Ovary (tissue), 3 donors: ENCODE results near the gene SCFD1.

Experiments used
- CTCF ChIP-seq, 3 donors: fragments of 450-650 bp in 2 of 3; fragments of 200-600 bp in 1 of 3; IDR thresholded peaks; one replicate each; pipeline versions ENCODE4 v1.5.1 to v1.8.0; 2016 to 2022; ENCODE audit warnings: antibody characterized with exemption in 3 of 3, mild to moderate bottlenecking in 1 of 3
- EP300 ChIP-seq: sonication (generic); formaldehyde crosslinking; IDR thresholded peaks from one replicate; pipeline ENCODE4 v1.6.1; 2017; ENCODE audit warnings: antibody characterized with exemption
- donor health status: DM: no; HTN: no; CAD: no.

- no peak for TF ChIP-seq CTCF (IDR thresholded peaks at IDR 0.05)
- TF ChIP-seq EP300, result no peak
Measured at GRCh38 chr14:30580616-30581282, 41.4 kb upstream of the SCFD1 start.
